ENCODE data around the gene RIMBP3C.
"Not testable (repeated sequence)": the region's sequence is repeated elsewhere in the genome, so short reads cannot be mapped to it uniquely, and the experiment has no call there.

RIMBP3C gene, protein sequence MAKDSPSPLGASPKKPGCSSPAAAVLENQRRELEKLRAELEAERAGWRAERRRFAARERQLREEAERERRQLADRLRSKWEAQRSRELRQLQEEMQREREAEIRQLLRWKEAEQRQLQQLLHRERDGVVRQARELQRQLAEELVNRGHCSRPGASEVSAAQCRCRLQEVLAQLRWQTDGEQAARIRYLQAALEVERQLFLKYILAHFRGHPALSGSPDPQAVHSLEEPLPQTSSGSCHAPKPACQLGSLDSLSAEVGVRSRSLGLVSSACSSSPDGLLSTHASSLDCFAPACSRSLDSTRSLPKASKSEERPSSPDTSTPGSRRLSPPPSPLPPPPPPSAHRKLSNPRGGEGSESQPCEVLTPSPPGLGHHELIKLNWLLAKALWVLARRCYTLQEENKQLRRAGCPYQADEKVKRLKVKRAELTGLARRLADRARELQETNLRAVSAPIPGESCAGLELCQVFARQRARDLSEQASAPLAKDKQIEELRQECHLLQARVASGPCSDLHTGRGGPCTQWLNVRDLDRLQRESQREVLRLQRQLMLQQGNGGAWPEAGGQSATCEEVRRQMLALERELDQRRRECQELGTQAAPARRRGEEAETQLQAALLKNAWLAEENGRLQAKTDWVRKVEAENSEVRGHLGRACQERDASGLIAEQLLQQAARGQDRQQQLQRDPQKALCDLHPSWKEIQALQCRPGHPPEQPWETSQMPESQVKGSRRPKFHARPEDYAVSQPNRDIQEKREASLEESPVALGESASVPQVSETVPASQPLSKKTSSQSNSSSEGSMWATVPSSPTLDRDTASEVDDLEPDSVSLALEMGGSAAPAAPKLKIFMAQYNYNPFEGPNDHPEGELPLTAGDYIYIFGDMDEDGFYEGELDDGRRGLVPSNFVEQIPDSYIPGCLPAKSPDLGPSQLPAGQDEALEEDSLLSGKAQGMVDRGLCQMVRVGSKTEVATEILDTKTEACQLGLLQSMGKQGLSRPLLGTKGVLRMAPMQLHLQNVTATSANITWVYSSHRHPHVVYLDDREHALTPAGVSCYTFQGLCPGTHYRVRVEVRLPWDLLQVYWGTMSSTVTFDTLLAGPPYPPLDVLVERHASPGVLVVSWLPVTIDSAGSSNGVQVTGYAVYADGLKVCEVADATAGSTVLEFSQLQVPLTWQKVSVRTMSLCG (N-terminal part only)

DNA sequence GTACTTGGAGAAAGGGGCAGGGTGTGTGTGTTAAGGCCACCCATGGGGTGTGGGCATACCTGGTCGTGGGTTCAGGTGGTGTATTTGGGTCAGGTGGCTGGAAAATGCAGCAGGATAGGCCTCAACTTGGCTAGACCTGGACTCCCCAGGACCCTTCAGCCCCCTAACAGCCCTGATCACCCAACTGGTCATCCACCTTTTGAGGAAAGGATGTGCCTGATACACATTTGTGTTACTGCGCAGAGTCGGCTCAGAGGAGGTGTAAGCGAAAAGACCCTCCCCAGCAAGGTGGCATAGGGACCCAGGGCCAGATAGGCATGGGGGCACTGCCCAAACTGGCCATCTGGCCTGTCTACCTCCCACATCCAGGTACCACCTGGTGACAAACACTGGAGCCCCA, at the start of gene RIMBP3C:
TSS of gene RIMBP3C (minus strand) at position 101 of the 400 bp plus-strand sequence. CDS start 485 bp downstream, outside the sequence.
- intact Hi-C loops (cut with DNase I; ENCODE audit: low total_unique reads); DNase-seq; H3K27me3 ChIP-seq; H3K36me3 ChIP-seq; H3K4me1 ChIP-seq; H3K27ac ChIP-seq; H3K4me3 ChIP-seq; H3K9me3 ChIP-seq: not testable (repeated sequence)

DNA sequence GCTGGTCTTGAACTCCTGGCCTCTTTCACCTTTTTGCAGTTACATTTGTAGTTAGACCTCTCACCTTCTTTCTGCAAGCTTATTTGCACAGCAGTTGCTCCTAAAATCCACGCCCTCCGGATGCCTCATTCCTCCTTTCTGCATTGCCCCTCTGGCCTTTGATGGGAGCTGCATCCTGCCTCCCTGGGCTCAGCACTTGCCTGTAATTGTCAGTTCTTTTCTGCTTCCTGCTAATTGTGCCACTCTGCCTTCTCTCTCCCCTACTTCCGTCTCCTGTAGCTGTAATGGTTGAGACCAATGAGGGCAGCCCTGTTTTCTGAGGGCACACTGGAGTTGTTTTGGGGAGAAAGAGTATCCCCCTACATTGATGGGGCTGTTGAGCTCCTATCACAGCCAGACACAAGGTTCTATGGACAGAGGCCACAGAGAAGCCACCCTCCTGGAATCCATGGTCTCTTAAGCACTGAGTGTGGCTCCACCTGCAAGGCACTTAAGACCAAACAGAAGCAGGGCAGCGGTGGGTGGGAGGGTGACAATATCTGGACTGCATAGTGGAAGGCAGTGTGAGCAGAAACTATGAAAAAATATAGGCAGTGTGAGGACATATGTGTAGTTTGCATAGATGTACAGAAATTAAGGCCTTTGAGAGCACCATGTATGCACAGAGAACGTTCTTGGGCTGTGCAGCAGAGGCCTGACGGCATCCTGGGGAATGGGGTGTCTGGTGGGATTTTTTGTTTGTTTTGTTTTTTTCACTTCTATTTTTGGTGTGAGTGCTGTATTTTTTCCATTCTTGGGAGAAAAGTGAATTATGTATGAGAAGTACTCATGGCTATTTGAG, 48.0 kb upstream of the RIMBP3C start:
- intact Hi-C loops (cut with DNase I; ENCODE audit: low total_unique reads), result no loop called here
- Histone ChIP-seq H3K4me3 (no peak overlapping the region), H3K4me1 (peaks cover 0 to 39% (median 6%) of the 10 kb centered on the region in 4 donors), H3K27ac (no peak overlapping the region), H3K36me3 (peaks cover 3 to 31% (median 24%) of the 10 kb centered on the region in 3 donors), H3K9me3 (no peaks in the 10 kb centered on the region), H3K27me3 (no peaks in the 10 kb centered on the region)
- TF ChIP-seq, protein P1, sequence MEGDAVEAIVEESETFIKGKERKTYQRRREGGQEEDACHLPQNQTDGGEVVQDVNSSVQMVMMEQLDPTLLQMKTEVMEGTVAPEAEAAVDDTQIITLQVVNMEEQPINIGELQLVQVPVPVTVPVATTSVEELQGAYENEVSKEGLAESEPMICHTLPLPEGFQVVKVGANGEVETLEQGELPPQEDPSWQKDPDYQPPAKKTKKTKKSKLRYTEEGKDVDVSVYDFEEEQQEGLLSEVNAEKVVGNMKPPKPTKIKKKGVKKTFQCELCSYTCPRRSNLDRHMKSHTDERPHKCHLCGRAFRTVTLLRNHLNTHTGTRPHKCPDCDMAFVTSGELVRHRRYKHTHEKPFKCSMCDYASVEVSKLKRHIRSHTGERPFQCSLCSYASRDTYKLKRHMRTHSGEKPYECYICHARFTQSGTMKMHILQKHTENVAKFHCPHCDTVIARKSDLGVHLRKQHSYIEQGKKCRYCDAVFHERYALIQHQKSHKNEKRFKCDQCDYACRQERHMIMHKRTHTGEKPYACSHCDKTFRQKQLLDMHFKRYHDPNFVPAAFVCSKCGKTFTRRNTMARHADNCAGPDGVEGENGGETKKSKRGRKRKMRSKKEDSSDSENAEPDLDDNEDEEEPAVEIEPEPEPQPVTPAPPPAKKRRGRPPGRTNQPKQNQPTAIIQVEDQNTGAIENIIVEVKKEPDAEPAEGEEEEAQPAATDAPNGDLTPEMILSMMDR (IDR thresholded peaks at IDR 0.05), result no peak
- DNase-seq, result no peak

- Histone ChIP-seq H3K4me1 (peaks cover 0 to 44% (median 10%) of the 10 kb centered on the region in 4 donors), H3K27me3 (no peaks in the 10 kb centered on the region), H3K9me3 (no peaks in the 10 kb centered on the region), H3K36me3 (peaks cover 9 to 40% (median 29%) of the 10 kb centered on the region in 3 donors), H3K4me3 (no peak overlapping the region), H3K27ac (no peak overlapping the region)
- intact Hi-C loops (cut with DNase I; ENCODE audit: low total_unique reads), result no loop called here
- DNase-seq, result no peak
- TF ChIP-seq, protein P1 (IDR thresholded peaks at IDR 0.05), result no peak
These were observed 47.0 kb upstream of the RIMBP3C start for GRCh38 chr22:21598302-21598701.

- DNase-seq; H3K27me3 ChIP-seq; H3K4me3 ChIP-seq; intact Hi-C loops (cut with DNase I; ENCODE audit: low total_unique reads); H3K27ac ChIP-seq; H3K9me3 ChIP-seq: not testable (repeated sequence)
- Histone ChIP-seq H3K36me3 (peaks cover 9 to 46% (median 31%) of the 10 kb centered on the region in 3 donors), H3K4me1 (peaks cover 0 to 51% (median 21%) of the 10 kb centered on the region in 4 donors)
These were observed 45.3 kb upstream of the RIMBP3C start for GRCh38 chr22:21596356-21597135.

- Histone ChIP-seq H3K27me3 (no peaks in the 10 kb centered on the region), H3K9me3 (no peaks in the 10 kb centered on the region), H3K36me3 (peaks cover 9 to 46% (median 31%) of the 10 kb centered on the region in 3 donors), H3K4me3 (no peak overlapping the region), H3K4me1 (peaks cover 0 to 60% (median 32%) of the 10 kb centered on the region in 4 donors), H3K27ac (no peak overlapping the region)
- DNase-seq, result no peak
- TF ChIP-seq, protein P1 (IDR thresholded peaks at IDR 0.05), result no peak
- intact Hi-C loops (cut with DNase I; ENCODE audit: low total_unique reads), result no loop called here
These were observed 43.7 kb upstream of the RIMBP3C start for GRCh38 chr22:21594865-21595452.

All from tibial artery (tissue), 4 donors.